ENCODE measurements around the gene KIAA0408. TPM values are rescaled to one million over a fixed set of nuclear protein-coding genes. Genes with fewer than 3 reads are reported as not detected.

Gene KIAA0408
- total and polyA plus RNA-seq, 2 of the 8 experiments (the other 6 are each of a cell fraction or from before 2014, with no cell fraction given) = 3.3 to 10.8 TPM

DNA sequence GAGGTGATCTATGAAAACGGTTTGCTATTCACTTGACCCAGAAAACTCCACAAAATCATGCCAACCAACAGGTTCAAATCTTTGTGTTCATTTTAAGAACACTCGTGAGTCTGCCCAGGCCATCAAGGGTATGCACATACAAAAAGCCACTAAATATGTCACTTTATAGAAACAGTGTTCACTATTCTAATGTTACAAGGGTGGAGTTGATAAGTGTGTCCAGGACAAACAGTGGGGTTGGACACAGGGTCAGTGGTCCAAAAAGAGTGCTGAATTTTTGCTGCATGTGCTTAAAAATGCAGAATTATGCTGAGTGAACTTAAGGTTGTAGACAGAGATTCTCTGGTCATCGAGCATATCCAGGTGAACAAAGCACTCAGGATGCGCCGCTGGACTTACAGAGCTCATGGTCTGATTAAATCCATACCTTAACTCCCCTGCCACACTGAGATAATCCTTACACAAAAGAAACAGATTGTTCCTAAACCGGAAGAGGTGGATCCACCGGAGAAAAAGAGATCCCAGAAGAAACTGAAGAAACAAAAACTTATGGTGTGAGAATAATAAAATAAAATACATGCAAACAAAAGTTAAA is 23.5 kb downstream of the KIAA0408 start:
- no peak overlapping the region for H4K8ac ChIP-seq (ENCODE audit: extremely low read depth, insufficient read depth, low read length)
- TF ChIP-seq SIN3A (conservative IDR thresholded peaks at IDR 0.05 in 1 of 2, IDR thresholded peaks at IDR 0.05 in 1 of 2; ENCODE audit: low read depth in 1 of 2, low read length in 2 of 2) (no peak), KDM1A (IDR thresholded peaks at IDR 0.05; ENCODE audit: borderline replicate concordance, low read length) (no peak)
- ChIA-PET POLR2A (ENCODE audit: partially characterized antibody) (no interaction called here), CTCF (ENCODE audit: partially characterized antibody) (interaction anchor here (0.7 kb wide), 1 partner anchor 332 kb away, joined by 3 read pairs; no protein-coding TSS in a partner anchor)
- H3K27ac ChIP-seq (ENCODE audit: low read depth, low read length) = no peak overlapping the region
- no peak overlapping the region for H3K4me2 ChIP-seq (ENCODE audit: insufficient read depth in 1 of 2, low read depth in 2 of 2, low read length in 2 of 2)
- no peaks in the 10 kb centered on the region for H3K9me3 ChIP-seq (ENCODE audit: insufficient read depth in 2 of 2, low read depth in 1 of 2, low read length in 1 of 2)
- H3K4me1 ChIP-seq (replicated peaks in 1 of 4; ENCODE audit: control insufficient read depth in 3 of 4, insufficient read depth in 4 of 4, low read length in 3 of 4) = no peaks in the 10 kb centered on the region
- no peak for DNase-seq (ENCODE audit: low read depth in 1 of 2, low spot score in 2 of 2)
- FAIRE-seq = no peak
- H4K5ac ChIP-seq (ENCODE audit: insufficient read length, low read depth, low read length) = no peak overlapping the region
- no peak overlapping the region for H2AFZ ChIP-seq (ENCODE audit: low read length)
- no peak overlapping the region for H3K56ac ChIP-seq (replicated peaks; ENCODE audit: insufficient read length, low read depth, low read length)
- H4K20me1 ChIP-seq (replicated peaks in 1 of 2; ENCODE audit: control insufficient read depth in 1 of 2, insufficient read depth in 2 of 2, low read length in 2 of 2) = no peaks in the 10 kb centered on the region
- no peak overlapping the region for H2BK12ac ChIP-seq (ENCODE audit: low read depth, low read length)
- H3K23ac ChIP-seq (ENCODE audit: insufficient read length) = no peak overlapping the region
- no peaks in the 10 kb centered on the region for H3K79me2 ChIP-seq (ENCODE audit: control insufficient read depth in 1 of 2, insufficient read depth in 2 of 2, low read length in 2 of 2)
- no peak overlapping the region for H2BK15ac ChIP-seq (ENCODE audit: low read length)
- no peaks in the 10 kb centered on the region for H3K36me3 ChIP-seq (ENCODE audit: control insufficient read depth in 2 of 4, insufficient read depth in 4 of 4, low read length in 3 of 4)
- H3K9ac ChIP-seq (replicated peaks in 1 of 4; ENCODE audit: extremely low read depth in 1 of 4, low read depth in 3 of 4, low read length in 3 of 4) = no peak overlapping the region
- no peak overlapping the region for H2BK5ac ChIP-seq (ENCODE audit: low read depth, low read length)
- no peak overlapping the region for H2BK120ac ChIP-seq (replicated peaks; ENCODE audit: low read depth, low read length)
- no peaks in the 10 kb centered on the region for H3K23me2 ChIP-seq (ENCODE audit: low read depth, low read length)
- H3K4ac ChIP-seq (replicated peaks; ENCODE audit: insufficient read length, low read depth, low read length) = no peak overlapping the region
- H3K14ac ChIP-seq (ENCODE audit: insufficient read length) = no peak overlapping the region
- no peaks in the 10 kb centered on the region for H3K27me3 ChIP-seq (replicated peaks in 1 of 4; ENCODE audit: control insufficient read depth in 3 of 4, extremely low read depth in 1 of 4, insufficient read depth in 3 of 4, low read length in 3 of 4)
- H4K91ac ChIP-seq (replicated peaks; ENCODE audit: insufficient read length, low read length) = no peak overlapping the region
- no peak overlapping the region for H3K18ac ChIP-seq (ENCODE audit: extremely low read depth, low read length)
- H2AK5ac ChIP-seq (ENCODE audit: low read depth, low read length) = no peak overlapping the region
- no peak overlapping the region for H2BK20ac ChIP-seq (ENCODE audit: low read length)
- H3K79me1 ChIP-seq (ENCODE audit: low read depth, low read length) = no peaks in the 10 kb centered on the region
- H3K4me3 ChIP-seq (ENCODE audit: extremely low read depth in 1 of 4, insufficient read depth in 2 of 4, low read depth in 3 of 4, low read length in 4 of 4) = no peak overlapping the region
- 88% methylated on average over 7 of the region's 7 CpGs; no CpG with 5 or more reads in 1 of the 2 experiments for WGBS, 2 experiments (ENCODE audit: extremely low coverage in 1 of 2, insufficient coverage in 1 of 2, insufficient read length in 1 of 2, insufficient replicate concordance in 2 of 2, low coverage in 1 of 2, low lambda C conversion rate in 2 of 2, missing lambda C conversion rate in 1 of 2)

Measured in H1 (cell line).